Measurements from ENCODE around the gene KIR2DL1. TPM values are rescaled to one million over a fixed set of nuclear protein-coding genes. Genes with fewer than 3 reads are reported as not detected.
"Not testable (repeated sequence)": the region's sequence is repeated elsewhere in the genome, so short reads cannot be mapped to it uniquely, and the experiment has no call there.

Gene KIR2DL1
- not detected in 2 replicates for total RNA-seq
- polyA plus RNA-seq: not detected in 2 replicates
- polyA plus RNA-seq (2012): not detected in 2 replicates
- not detected in 2 replicates for polyA minus RNA-seq (ENCODE audit: low replicate concordance)

GRCh38 chr19:54769646-54770045 lies at the start of gene KIR2DL1:
KIR2DL1 (plus strand) TSS chr19:54769793; CDS start chr19:54769851, 58 bp downstream.
- not testable (repeated sequence) for H3K4me3 ChIP-seq (replicated peaks in 1 of 4; ENCODE audit: control extremely low read depth in 1 of 4, insufficient read depth in 1 of 4, low read depth in 3 of 4, low read length in 4 of 4); H3K9me3 ChIP-seq (ENCODE audit: control insufficient read depth, insufficient read depth, low read depth, low read length); H4K20me1 ChIP-seq (ENCODE audit: control insufficient read depth, extremely low read depth, insufficient read depth, low read length); H3K79me2 ChIP-seq (ENCODE audit: control insufficient read depth, insufficient read depth, low read length); DNase-seq (ENCODE audit: low read depth in 2 of 2); H3K27me3 ChIP-seq (ENCODE audit: control insufficient read depth, insufficient read depth, low read length); H3K36me3 ChIP-seq (ENCODE audit: control insufficient read depth, insufficient read depth, low read length); H3K9ac ChIP-seq (ENCODE audit: insufficient read depth, low read length); H3K4me2 ChIP-seq (ENCODE audit: extremely low read depth, insufficient read depth, low read length); H3K27ac ChIP-seq (ENCODE audit: insufficient read depth, low read length); H2AFZ ChIP-seq (ENCODE audit: low read length); H3K4me1 ChIP-seq (ENCODE audit: control insufficient read depth, extremely low read depth, insufficient read depth, low read length)

GRCh38 chr19:54724142-54724541 lies 45.5 kb upstream of the KIR2DL1 start, which contains the start of gene KIR3DL3:
KIR3DL3 (plus strand) TSS chr19:54724442; CDS start chr19:54724497, 55 bp downstream.
- Histone ChIP-seq H3K4me2 (ENCODE audit: extremely low read depth, insufficient read depth, low read length) (no peak within 1 kb of the TSS), H3K27ac (ENCODE audit: insufficient read depth, low read length) (no peak within 1 kb of the TSS), H3K9ac (ENCODE audit: insufficient read depth, low read length) (no peak within 1 kb of the TSS), H4K20me1 (ENCODE audit: control insufficient read depth, extremely low read depth, insufficient read depth, low read length) (no peaks in the 10 kb centered on the region), H2AFZ (ENCODE audit: low read length) (no peak within 1 kb of the TSS), H3K27me3 (ENCODE audit: control insufficient read depth, insufficient read depth, low read length) (no peaks in the 10 kb centered on the region), H3K4me1 (ENCODE audit: control insufficient read depth, extremely low read depth, insufficient read depth, low read length) (no peaks in the 10 kb centered on the region), H3K4me3 (replicated peaks in 1 of 4; ENCODE audit: control extremely low read depth in 1 of 4, insufficient read depth in 1 of 4, low read depth in 3 of 4, low read length in 4 of 4) (no peak within 1 kb of the TSS), H3K36me3 (ENCODE audit: control insufficient read depth, insufficient read depth, low read length) (no peaks in the 10 kb centered on the region), H3K79me2 (ENCODE audit: control insufficient read depth, insufficient read depth, low read length) (no peaks in the 10 kb centered on the region), H3K9me3 (ENCODE audit: control insufficient read depth, insufficient read depth, low read depth, low read length) (no peaks in the 10 kb centered on the region)
- TF ChIP-seq CTCF (conservative IDR thresholded peaks at IDR 0.05 in 1 of 2, IDR thresholded peaks at IDR 0.05 in 1 of 2; ENCODE audit: low read depth in 1 of 2, low read length in 2 of 2): no peak
- no peak for DNase-seq (ENCODE audit: low read depth in 2 of 2)

GRCh38 chr19:54724644-54725043 lies 44.9 kb upstream of the KIR2DL1 start:
- Histone ChIP-seq H3K36me3 (ENCODE audit: control insufficient read depth, insufficient read depth, low read length) (no peaks in the 10 kb centered on the region), H2AFZ (ENCODE audit: low read length) (no peak overlapping the region)

More at GRCh38 chr19:54724644-54725043, 44.9 kb upstream of the KIR2DL1 start:
- TF ChIP-seq CTCF (conservative IDR thresholded peaks at IDR 0.05 in 1 of 2, IDR thresholded peaks at IDR 0.05 in 1 of 2; ENCODE audit: low read depth in 1 of 2, low read length in 2 of 2) (no peak), EZH2 (IDR thresholded peaks at IDR 0.05; ENCODE audit: low read length, missing control alignments) (no peak)
- no peak overlapping the region for H3K27ac ChIP-seq (ENCODE audit: insufficient read depth, low read length)
- no peaks in the 10 kb centered on the region for H4K20me1 ChIP-seq (ENCODE audit: control insufficient read depth, extremely low read depth, insufficient read depth, low read length)
- H3K79me2 ChIP-seq (ENCODE audit: control insufficient read depth, insufficient read depth, low read length): no peaks in the 10 kb centered on the region
- H3K4me1 ChIP-seq (ENCODE audit: control insufficient read depth, extremely low read depth, insufficient read depth, low read length): no peaks in the 10 kb centered on the region
- H3K27me3 ChIP-seq (ENCODE audit: control insufficient read depth, insufficient read depth, low read length): no peaks in the 10 kb centered on the region
- H3K4me2 ChIP-seq (ENCODE audit: extremely low read depth, insufficient read depth, low read length): no peak overlapping the region
- no peak for DNase-seq (ENCODE audit: low read depth in 2 of 2)
- H3K9ac ChIP-seq (ENCODE audit: insufficient read depth, low read length): no peak overlapping the region
- H3K4me3 ChIP-seq (replicated peaks in 1 of 4; ENCODE audit: control extremely low read depth in 1 of 4, insufficient read depth in 1 of 4, low read depth in 3 of 4, low read length in 4 of 4): no peak overlapping the region
- no peaks in the 10 kb centered on the region for H3K9me3 ChIP-seq (ENCODE audit: control insufficient read depth, insufficient read depth, low read depth, low read length)

Data from fibroblast of lung (primary cell).